Hematopoietic multipotent progenitor cell treated with erythropoietin and hydrocortisone succinate and interleukin-3 and kit ligand, for 15 days (in vitro differentiated cells): ENCODE results near the gene COPS9.

Experiments
- DNase-seq: peaks from one replicate; pipeline ENCODE4 v3.0.0-alpha.2; 2015; ENCODE audit warnings: low spot score

Gene COPS9

DNA sequence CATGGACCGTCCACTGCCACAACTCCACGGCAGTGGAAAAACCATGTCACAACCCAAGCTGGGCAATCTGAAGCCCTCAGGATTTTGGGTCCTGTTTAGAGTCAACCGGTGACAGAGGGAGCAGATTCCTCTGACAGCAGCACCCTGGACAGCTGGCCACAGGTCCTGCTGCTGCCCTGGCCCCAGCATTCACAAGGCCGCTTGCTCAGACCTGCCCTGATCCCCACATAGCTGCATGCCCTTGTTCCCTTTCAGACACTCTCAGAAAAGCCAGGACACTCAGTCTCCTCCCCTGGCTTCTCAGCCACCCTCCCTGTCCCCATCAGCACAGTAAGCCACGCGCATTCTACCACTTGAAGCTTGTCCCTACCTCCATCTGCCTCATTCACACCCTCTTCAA, 1.6 kb downstream of the COPS9 start:
- DNase-seq = no peak

DNA sequence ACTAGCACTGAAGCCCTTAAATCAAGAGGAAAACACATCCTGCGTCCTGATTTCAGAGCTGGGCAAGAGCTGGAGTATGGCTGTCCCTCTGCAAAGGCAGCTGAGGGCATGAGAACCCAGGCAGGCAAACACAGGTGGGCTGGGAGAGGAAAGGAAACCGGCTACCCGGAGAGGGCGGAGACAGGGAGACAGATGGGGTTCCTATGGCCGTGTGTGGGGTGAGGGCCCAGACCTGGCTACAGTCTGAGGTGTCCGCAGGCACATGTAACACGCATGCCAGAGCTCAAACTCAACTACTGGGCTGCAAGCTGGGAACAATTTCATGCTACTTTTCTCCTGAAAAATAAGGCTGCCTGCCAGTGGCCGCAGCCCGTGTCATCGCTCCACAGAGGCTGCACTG, 2.7 kb downstream of the COPS9 start:
- DNase-seq = no peak

GRCh38 chr2:240132651-240132980, 3.5 kb downstream of the COPS9 start:
- DNase-seq = no peak

- DNase-seq = no peak
Observed at GRCh38 chr2:240131941-240132650, 4.0 kb downstream of the COPS9 start.

DNA sequence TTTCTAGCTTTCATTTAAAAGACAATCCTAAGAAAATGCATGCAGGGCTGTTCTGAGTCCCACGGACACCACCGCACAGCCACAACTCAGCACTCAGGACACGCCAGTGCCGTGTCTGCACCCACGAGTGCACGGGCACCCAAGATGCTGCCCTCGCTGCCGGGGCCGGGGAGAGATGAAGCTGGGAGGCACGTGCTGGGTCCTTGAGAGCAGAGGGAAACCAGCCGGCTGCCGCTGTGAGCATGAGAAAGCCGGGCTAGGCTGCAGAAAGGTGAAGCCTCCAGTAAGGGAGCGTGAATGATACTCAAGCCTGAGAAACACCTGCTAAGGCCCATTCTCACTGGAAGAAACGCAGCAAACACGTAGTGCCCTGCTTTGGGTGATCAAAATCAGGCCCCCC, 4.8 kb downstream of the COPS9 start:
- DNase-seq = no peak

DNA sequence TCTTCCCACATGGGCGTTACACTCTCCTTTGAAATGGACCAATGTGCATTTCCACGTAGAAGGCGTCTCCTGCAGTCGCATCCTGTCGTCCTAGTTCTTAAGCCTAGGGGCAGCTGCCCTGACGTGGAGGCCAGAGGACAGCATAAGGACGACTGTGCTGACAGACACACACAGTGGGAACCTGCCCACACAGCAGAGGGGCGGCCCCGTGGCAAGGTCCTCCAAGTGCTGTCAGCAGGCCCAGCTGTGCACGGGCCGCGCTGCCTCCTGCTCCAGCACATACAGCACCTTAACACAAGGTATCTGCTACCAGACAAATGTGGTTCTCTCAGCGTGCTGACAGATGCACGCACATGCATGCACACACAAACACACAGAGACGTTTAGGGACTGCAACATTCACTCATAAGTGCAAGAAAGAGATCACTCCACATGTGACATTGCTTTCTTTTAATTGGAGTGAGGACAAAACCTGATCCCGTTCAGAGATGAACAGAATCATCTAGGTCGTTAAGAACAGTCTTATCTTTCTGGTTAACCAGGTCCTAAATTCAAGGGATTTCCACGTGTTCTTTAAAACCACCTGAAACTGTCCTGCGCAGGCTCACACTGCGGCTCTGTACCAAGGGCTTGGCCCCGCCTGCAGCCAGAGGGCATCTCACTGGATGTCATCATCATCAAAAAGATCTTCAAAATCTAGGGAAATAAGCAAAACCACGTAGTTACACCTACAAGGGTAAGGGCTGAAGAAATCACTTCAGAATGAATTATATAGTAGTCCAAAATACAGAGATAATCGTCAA, 5.5 kb downstream of the COPS9 start:
- no peak for DNase-seq

DNA sequence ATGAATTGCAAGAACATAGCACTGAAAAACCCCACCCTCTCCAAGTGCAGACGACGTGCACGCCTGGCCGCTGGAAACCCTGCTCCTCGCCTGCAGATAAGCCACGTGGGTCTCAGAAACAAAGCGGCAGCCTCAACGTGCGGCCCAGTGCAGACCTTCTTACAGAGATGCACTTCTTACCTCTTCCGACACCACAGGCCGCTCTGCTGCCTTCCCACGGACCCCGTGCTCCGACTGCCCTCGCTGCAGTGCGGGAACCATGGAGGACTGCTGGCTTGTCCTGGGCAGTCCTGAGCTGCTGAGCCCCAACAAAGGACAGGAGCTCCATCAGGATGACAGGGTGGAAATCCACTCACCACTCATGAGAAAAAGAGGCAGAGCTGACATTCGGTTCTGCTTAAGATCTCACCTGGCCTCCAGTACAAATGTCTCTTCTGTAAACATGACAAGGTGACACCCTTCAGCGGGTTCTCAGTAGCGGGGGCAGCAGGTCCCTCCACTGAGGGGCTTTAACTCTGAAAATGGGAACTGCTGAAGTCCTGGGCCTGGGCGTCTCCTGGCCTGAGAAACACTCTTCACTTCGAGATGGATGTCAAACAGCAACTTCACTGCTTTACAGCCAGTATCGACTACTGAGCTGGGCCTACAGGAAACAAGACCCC, 6.2 kb downstream of the COPS9 start:
- no peak for DNase-seq

GRCh38 chr2:240129311-240129710, 6.8 kb downstream of the COPS9 start:
- no peak for DNase-seq

DNA sequence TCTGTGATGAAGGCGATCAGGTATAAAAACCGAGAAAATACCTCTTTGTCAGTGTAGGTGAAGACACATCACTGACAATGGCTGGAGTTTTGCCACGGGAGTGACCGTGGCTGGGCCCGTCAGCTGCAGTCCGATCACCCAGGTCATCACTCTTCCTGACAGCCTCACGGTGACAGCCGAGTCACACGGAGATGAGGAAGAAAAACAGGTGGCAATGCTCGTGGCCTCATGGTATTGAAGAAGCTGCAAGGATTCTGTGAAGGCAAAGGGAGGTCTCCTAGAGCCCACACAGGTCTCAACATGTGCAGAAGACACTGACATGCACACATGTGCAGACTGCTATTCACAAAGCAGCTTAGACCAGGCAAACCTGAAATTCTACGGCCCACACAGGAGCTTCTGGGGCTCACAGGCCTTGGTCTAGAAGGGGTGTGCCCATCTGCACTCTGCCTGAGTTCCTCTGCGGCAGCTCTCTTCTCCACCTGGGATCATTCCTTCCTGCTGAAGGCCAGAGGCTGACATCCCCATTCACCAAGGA, 7.4 kb downstream of the COPS9 start:
- no peak for DNase-seq

DNA sequence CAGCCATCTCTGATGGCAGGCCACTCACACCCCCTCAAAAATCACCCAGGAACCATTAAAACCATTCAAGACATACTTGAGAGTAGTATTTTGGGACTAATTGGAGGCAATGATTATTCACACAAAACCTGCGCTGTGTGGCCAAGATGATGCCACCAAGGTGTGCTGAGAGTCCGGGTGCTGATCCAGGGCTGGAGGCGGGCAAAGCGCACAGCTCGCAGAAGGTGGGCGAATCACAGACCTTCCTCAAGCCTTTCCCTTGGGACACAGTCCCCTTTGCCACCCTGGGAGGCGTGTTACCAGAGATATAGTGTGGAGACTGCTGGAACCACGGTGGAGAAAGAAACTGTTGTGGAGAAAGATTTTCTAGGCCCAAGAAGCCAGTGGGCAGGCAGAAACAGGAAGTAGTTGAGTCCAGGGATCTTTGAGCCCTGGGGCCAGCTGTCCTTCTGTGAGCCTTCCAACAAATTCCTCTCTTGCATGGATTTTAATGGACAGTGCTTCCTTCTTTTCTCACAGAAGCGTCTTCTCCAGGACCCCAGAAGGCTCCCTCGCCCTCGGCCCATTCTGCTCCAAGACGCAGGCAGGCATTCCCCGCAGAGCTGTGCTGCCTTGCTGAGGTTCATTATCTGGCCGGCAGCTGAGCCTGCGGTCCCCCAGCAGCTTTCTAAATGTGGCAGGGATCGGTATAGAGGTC, 8.0 kb downstream of the COPS9 start:
- no peak for DNase-seq

GRCh38 chr2:240127191-240127750, 8.8 kb downstream of the COPS9 start:
- no peak for DNase-seq

DNA sequence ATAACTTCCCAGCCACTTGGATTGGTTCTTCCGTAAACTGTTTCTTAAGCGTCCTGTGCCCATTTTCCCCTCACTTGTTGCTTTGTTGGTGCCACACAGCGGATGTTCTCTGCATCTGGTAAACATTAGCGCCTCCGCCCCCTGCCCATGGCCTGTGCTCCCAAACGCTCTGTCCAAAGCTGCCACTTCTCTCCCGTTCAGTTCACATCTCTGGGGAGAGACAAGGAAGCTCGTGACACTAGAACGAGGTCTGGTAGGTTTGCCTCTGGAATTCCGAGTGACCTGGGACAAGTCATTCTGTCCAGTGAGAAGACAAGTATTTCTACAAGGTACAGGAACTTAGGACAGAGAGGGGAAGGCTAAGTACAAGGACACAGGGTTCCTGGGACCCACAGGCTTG, 9.4 kb downstream of the COPS9 start:
- DNase-seq = no peak

GRCh38 chr2:240125742-240126141, 10.4 kb downstream of the COPS9 start:
- no peak for DNase-seq

- DNase-seq = no peak
Observed at GRCh38 chr2:240124651-240125030, 11.5 kb downstream of the COPS9 start.

- no peak for DNase-seq
Observed at GRCh38 chr2:240123821-240124650, 12.1 kb downstream of the COPS9 start.

DNA sequence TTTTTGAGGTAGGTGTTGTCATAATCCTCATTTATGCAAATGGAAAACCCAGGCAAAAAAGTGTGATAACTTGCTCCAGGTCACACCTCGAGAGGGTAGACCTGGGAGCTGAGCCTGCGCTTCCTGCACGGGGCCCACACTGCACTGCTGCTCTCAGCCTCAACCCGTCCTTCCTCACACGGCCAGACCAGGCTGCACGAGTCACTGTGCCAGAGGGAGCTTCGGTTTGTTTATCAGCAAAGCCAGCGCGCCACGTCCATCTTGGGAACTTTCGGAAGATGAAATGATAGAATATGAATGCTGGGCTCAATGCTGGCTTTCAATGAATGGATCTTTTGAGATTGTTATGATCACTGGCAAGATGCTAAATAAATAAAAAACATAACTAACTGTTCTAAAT, 14.4 kb downstream of the COPS9 start:
- DNase-seq = no peak

- no peak for DNase-seq
Observed at GRCh38 chr2:240121190-240121589, 14.9 kb downstream of the COPS9 start.

GRCh38 chr2:240114233-240114632, 21.9 kb downstream of the COPS9 start:
- no peak for DNase-seq

- DNase-seq = no peak
Observed at GRCh38 chr2:240112914-240113690, 23.0 kb downstream of the COPS9 start.

GRCh38 chr2:240111253-240111652, 24.9 kb downstream of the COPS9 start:
- no peak for DNase-seq
